Sciatic nerve (tissue), 2 donors: Measurements from ENCODE around the gene PRSS57. TPM values are rescaled to one million over a fixed set of nuclear protein-coding genes. Genes with fewer than 3 reads are reported as not detected.

Source experiments
- ATAC-seq: fragments of 200-7000 bp; cut with Tn5 transposase; one replicate; pipeline ENCODE4 v1.9.1; 2020; ENCODE audit warnings: mild to moderate bottlenecking, moderate library complexity
- DNase-seq: peaks from one replicate; pipeline ENCODE4 v3.0.0-alpha.2; 2020; ENCODE audit warnings: low spot score
- intact Hi-C: fragments of 100-400 bp; cut with DNase I; formaldehyde crosslinking; loops from one replicate; pipeline ENCODE4 v1.14.2; 2022
- total RNA-seq: library from RNA; stranded (reverse); fragmentation: NEBNext Ultra II Directional; extraction: Animal tissue kit (Norgen Biotek cat#: 25700); gene quantifications from one replicate; pipeline ENCODE4 v1.2.1, GENCODE V29; 2021
- donor health status: DM: no; HTN: no; CAD: no.
- donor health status: DM: no; HTN: no; CAD: no.

The PRSS57 gene
- total RNA-seq, 1 donor from 2014 or later: not detected

- intact Hi-C loops: no loop called here
- ATAC-seq (no peak), DNase-seq (no peak)
These were observed 30.3 kb upstream of the PRSS57 start for GRCh38 chr19:725461-726089.

GRCh38 chr19:723714-724113 is 28.5 kb upstream of the PRSS57 start:
- DNase-seq: no peak

GRCh38 chr19:723247-723646 is 28.0 kb upstream of the PRSS57 start:
- intact Hi-C loops: no loop called here
- ATAC-seq (no peak), DNase-seq (no peak)

More at GRCh38 chr19:723714-724113, 28.5 kb upstream of the PRSS57 start:
- intact Hi-C loops: no loop called here
- no peak for ATAC-seq

- peak; percentile 0 for ATAC-seq
- DNase-seq: no peak
- intact Hi-C loops: no loop called here
These were observed 27.4 kb upstream of the PRSS57 start for GRCh38 chr19:722553-723101.

- peak; percentile 69 for DNase-seq
- intact Hi-C loops: no loop called here
- peak; percentile 37 for ATAC-seq
These were observed 25.3 kb upstream of the PRSS57 start for GRCh38 chr19:720345-721160.

- DNase-seq: peak; percentile 70
- intact Hi-C loops: no loop called here
- peak; percentile 14 for ATAC-seq
These were observed 24.5 kb upstream of the PRSS57 start for GRCh38 chr19:719636-720344.

- intact Hi-C loops: no loop called here
- peak; percentile 88 for ATAC-seq
- peak; percentile 84 for DNase-seq
These were observed 23.8 kb upstream of the PRSS57 start for GRCh38 chr19:718991-719512.

- DNase-seq: peak; percentile 62
- ATAC-seq: peak; percentile 27
These were observed 23.1 kb upstream of the PRSS57 start for GRCh38 chr19:718251-718951.

GRCh38 chr19:715347-715746 is 20.1 kb upstream of the PRSS57 start:
- ATAC-seq (no peak), DNase-seq (no peak)
- intact Hi-C loops: no loop called here

More at GRCh38 chr19:718251-718951, 23.1 kb upstream of the PRSS57 start:
- intact Hi-C loops: no loop called here

- intact Hi-C loops: no loop called here
- DNase-seq: no peak
- no peak for ATAC-seq
These were observed 16.0 kb upstream of the PRSS57 start for GRCh38 chr19:711254-711653.

GRCh38 chr19:710767-711166 is 15.5 kb upstream of the PRSS57 start:
- intact Hi-C loops: no loop called here
- ATAC-seq (peak; percentile 34), DNase-seq (peak; percentile 69)

- DNase-seq (peak; percentile 75), ATAC-seq (peak; percentile 74)
- intact Hi-C loops: no loop called here
These were observed 14.8 kb upstream of the PRSS57 start for GRCh38 chr19:709965-710571.

- DNase-seq (peak; percentile 67), ATAC-seq (peak; percentile 18)
- intact Hi-C loops: no loop called here
These were observed 14.1 kb upstream of the PRSS57 start for GRCh38 chr19:709196-709964.

- intact Hi-C loops: no loop called here
- DNase-seq (peak; percentile 70), ATAC-seq (no peak)
These were observed 13.2 kb upstream of the PRSS57 start, which contains the start of gene PALM for GRCh38 chr19:708154-709143. Gene PALM, plus strand, starts transcription at chr19:708935. Its CDS starts 212 bp downstream, at chr19:709147.

GRCh38 chr19:704447-704741 is 9.1 kb upstream of the PRSS57 start:
- no peak for ATAC-seq
- intact Hi-C loops: no loop called here
- no peak for DNase-seq

GRCh38 chr19:703651-704446 is 8.6 kb upstream of the PRSS57 start:
- intact Hi-C loops: no loop called here
- DNase-seq (peak; percentile 94), ATAC-seq (peak; percentile 82)
